GM19372 (cell line): ENCODE data around the gene PPP5C.
"Not testable (repeated sequence)": the region's sequence is repeated elsewhere in the genome, so short reads cannot be mapped to it uniquely, and the experiment has no call there.

ENCODE experiments used
- ATAC-seq: cut with Tn5 transposase; IDR thresholded peaks from one replicate; pipeline ENCODE4 v1.9.1; 2021; ENCODE audit warnings: mild to moderate bottlenecking, low read depth, moderate library complexity; ENCODE audit not compliant: unreplicated experiment

The PPP5C gene

DNA sequence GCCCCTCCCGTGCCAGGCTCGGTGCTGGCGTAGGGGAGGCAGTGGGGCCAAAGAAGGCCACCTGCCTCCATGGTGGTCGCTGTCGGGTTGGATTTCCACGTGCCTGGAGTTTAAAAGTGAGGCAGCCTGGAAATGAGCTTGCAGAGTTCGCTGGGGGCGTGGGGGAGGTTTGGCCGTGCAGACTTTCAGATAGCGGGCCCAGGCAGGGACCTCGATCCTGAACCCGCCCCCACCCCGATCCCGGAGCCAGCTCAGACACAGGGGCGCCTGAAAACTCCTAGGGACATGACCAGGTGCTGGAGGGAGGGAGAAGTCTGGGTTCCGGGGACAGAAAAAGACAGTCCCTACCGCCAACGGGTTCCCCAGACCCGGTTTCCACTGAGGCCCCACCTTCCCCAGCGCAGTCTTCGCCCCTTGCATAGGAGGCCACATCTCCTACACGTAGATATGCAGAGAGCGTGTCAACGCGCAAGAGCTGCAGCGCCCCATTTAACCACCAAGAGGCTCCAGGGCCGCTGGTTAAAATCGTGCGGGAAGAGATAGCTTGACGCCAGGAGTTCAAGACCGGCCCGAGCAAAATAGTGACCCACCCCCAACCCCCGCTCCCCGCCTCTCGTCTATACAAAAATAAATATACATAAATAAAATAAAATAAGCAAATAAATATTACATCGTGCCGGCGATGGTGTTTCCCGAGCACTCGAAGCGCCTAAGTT, 58.0 kb downstream of the PPP5C start:
- no peak for ATAC-seq

DNA sequence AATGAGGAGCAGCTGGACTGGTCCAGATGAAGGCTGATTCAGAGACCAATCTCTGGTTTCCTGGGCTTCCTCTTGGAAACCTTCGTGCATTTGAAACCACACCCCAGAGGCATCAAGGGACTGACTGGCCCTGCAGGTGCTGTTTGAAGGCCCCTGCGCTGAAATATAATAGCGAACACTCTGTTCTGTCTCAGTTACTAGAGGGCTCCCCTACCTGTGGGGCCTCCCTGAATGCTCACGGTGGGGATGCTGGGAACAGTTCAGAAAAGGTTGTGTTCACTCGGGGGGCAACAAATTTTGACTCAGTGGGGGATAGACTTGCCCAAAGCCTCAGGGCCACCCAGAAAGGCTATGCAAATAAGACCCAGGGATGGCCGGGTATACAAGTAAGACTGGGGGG, 60.1 kb downstream of the PPP5C start:
- no peak for ATAC-seq

DNA sequence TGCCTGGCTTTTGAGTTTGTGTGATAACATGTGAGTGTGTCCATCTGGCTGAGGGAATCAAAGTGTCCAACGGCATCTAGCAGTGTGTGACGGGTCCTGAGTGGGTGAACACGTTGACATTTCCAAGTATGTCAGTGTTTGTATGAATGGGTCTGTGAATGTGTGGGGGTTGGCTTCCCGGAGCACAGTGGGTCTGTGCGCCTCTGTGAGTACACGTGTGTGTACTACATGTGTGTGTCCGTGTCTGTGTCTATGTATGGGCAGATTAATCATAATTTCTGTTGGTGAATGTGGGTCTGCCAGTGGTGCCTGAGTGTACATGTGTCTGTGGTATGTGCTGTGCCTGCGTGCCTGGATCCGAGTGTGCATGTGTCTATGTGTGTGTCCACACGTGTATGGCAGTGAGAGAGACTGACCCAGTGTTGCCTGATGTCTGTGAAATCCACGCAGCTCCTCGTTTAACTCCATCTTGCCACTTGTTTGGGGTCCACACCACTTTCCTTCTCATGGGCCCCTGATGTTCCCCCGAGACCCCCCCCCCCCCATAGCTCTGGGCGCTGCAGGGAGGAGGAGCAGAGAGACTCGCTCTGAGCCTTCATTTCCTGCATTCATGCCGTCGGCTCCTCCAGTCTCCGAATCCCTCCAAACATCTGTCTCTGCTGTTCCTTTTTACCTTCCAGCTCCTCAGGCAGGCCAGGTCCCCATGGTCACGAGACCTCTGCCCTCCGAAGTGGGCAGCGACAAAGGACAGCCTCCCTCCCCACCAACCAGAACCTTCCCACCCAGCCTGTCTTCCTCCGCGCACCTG, 61.2 kb downstream of the PPP5C start:
- no peak for ATAC-seq

DNA sequence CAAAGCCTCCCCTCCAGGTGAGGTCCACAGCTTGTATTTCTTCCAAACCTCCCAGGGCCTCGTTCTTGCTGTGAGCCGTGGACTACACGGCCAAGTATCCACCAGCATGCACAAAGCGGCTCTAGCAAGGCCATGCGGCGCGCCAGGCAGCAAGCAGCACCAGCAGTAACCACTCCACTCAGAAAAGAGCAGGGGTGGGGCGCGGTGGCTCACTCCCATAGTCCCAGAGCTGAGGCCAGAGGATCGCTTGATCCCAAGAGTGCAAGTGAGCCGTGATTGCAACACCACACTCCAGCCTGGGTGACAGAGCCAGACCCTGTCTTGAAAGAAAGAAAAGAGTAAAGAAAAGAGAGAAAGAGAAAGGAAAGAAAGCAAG, 61.8 kb downstream of the PPP5C start:
- no peak for ATAC-seq

DNA sequence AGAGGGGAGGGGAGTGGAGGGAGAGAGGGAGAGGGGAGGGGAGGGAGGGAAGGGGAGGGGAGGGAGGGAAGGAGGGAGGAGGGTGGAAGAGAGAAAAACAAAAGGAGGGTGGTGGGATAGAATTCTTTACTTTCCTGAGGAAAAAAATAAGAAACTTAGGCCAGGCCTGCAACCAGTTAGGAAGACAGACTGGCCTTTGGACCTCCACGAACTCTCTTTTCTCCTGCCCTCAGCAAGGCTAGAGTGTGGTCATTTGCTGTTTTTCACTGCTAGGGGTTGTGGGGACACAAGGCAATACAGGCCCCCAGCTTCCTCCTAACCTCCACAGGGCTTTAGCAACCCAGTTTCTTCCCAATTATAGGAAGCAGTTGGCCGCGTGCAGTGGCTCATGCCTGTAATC, 62.3 kb downstream of the PPP5C start:
- ATAC-seq = no peak

DNA sequence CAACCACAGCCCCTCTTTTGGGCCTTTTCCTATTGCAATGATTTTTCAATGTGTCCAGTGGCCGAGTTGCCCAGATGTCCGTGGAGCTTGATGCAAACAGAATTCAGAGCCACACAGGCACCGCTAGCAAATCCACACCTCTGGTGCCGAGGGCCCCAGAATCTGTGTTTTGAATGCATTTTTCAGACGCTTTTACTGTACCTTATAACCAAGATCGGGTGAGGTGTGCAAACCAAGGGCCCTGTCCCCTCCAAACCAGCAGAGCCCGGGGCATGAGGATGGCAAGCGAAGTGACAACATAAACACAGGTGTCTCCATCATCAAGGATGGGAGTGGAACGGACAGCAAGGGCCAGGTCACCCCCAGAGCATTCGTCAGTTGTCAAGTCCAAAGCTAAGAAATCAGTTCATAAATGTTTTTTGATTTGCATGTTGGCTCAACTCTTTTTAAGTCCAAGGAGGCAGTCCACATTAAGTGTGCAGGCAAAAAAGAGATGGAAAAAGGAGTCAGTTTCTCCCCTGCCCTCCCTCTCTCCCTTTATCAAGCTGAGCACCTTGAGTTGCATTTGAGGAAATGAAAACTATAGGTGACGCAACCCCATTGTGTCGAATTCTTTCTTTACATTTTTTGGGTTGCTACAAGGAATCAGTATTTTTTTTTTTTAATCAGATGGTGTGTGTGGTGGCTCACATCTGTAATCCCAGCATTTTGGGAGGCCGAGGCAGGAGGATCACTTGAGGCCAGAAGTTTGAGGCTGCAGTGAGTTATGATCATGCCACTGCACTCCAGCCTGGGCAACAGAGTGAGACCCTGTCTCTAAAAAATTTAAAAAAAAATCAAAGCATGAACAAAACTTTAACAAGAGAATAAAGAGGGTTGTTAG, 63.6 kb downstream of the PPP5C start:
- no peak for ATAC-seq

DNA sequence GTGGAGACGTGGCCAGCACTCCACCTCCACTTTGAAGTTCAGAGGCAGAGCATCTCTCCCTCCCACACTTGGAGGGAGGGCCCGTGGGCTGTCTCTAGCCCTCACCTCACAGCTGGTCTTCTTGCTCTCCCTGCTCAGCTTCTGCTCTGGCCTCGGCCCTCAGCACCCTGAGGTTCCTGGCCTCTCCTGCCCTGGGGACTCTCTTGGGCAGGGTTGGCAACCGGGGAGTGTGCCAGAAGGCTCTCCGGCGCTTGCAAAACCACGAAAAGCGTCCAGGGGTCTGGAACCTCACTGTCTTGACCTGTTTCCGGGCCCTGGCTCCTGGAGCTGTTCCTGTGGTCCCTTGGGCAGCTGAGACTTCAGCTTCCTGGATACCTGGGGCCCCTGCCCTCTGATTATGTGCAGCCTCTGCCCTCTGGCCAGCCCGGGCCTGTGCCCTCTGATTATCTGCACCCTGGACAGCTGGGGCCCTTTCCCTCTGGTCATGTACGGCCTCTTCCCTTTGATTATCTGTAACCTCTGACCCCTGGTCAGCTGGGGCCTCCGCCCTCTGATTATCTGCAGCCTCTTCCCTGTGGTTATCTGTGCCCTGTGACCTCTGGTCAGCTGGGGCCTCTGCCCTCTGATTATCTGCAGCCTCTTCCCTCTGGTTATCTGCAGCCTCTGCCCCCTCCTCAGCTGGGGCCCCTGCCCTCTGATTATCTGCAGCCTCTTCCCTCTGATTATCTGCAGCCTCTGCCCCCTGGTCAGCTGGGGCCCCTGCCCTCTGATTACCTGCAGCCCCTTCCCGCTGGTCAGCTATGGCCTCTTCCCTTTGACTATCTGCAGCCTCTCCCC, 64.4 kb downstream of the PPP5C start:
- ATAC-seq = no peak

DNA sequence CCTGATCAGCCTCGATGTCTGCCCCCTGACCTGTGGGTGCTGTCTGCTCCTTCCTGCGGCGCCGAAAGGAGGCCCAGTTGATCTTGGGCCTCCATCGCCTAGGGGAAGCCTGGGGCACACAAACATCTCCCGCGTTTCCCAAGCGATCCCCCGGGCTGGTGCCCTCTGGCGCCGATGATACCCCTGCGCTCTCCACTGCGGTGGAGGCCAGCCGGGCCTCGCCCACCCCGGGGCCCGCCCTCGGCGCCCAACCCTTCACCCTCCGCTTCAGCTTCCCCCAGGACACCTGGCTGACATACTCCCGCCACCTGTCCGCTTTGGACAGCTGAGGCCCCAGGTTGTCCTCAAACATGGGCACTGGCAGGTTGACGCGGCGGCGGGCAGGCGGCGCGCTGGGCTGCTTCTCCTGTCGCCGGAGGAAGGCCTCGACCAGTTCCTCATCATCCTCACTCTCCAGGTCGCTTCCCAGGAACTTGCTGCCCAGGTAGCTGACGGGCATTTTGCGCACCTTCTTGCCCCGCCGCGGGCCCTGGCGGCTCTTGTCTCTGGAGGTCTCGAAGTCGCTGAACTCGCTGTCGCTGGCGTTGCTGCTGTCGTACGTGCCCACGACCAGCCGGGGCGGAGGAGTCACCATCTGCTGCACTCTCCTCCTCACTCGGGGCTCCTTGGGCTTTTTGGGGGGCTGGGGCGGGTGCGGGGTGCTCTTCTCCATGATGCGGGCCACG, 65.2 kb downstream of the PPP5C start:
- ATAC-seq = no peak

DNA sequence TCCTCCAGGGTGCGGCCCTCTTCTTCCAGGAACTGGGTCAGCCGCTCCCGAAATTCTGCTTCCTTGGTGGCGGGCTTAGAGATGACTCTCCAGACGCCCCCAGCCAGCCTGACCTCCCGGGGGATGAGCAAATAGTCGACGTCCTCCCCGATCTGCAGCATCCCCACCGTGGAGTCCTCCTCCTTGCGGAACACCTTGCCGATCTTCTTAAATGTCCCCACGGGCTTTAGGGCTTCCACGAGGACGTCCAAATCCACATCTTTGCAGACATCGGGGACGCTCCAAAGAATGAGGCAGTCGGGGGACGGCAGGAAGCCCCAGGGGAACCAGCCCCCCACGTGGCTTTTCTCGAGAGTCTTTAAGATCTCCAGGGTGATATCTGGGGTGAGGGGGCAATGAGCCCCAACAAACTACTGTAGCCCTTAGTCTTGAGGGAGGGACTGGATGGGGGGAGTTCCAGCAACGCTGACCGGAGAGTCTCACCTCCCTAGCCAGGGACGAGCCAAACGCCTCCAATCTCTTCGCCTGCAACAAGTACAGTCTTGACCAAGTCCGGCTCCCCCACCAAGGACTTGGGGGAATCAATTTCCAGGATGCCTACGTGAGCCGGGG, 65.9 kb downstream of the PPP5C start:
- ATAC-seq = no peak

DNA sequence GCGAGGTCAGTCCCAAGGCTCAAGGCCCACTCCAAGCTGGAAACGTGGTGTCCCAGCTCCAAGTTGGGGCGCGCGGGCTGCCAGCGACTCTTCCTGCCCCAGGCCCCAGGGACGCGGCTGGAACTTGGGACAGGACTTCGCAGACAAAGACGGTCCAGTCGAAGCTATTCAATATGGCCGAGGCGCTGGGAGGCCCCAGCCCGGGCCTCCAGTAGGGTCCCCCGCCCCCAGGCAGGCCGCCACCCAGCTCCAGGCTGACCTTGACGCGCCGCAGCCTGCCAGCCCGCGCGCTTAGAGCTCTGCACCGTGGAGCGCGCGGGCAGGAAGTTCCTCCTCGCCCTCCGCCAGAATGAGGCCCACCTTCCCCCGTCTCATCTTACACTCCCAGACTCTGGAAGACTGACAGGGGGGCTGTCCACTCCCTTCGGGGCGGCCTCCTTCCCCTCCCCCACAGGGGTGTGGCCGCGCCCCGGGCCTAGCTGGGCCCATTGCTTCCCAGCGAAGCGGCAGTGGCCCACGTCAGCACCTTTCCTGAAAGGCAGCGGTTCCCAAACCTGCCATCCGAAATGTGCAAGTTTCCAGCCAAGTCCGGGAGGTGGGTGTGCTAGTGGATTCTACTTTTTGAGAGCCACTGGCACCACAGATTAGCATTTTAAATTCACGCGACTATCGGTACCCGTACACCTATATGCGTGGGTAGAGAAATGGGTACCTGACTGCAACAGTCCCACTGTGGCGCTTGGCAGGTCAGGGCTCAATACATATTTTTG, 66.6 kb downstream of the PPP5C start, which contains the start of gene CCDC8:
TSS of gene CCDC8 (minus strand) at position 303 of the 770 bp plus-strand sequence. CDS start 754 bp downstream, outside the sequence.
- ATAC-seq = no peak

DNA sequence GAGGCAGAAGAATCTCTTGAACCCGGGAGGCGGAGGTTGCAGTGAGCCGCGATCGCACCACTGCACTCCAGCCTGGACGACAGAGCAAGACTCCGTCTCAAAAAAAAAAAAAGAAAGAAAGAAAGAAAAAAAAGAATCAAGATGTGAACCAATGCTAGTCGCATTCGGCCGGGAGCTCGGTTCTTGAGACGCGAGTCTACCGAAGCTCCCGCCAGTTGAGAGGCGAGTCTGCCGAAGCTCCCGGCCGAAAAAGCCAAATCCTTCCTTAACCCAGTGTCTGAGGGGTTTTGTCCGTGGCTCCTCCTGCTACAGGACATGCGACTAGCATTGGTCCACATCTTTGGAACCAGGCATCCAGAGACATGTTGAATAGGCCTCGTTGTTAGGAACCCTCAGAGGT, 68.0 kb downstream of the PPP5C start:
- not testable (repeated sequence) for ATAC-seq

DNA sequence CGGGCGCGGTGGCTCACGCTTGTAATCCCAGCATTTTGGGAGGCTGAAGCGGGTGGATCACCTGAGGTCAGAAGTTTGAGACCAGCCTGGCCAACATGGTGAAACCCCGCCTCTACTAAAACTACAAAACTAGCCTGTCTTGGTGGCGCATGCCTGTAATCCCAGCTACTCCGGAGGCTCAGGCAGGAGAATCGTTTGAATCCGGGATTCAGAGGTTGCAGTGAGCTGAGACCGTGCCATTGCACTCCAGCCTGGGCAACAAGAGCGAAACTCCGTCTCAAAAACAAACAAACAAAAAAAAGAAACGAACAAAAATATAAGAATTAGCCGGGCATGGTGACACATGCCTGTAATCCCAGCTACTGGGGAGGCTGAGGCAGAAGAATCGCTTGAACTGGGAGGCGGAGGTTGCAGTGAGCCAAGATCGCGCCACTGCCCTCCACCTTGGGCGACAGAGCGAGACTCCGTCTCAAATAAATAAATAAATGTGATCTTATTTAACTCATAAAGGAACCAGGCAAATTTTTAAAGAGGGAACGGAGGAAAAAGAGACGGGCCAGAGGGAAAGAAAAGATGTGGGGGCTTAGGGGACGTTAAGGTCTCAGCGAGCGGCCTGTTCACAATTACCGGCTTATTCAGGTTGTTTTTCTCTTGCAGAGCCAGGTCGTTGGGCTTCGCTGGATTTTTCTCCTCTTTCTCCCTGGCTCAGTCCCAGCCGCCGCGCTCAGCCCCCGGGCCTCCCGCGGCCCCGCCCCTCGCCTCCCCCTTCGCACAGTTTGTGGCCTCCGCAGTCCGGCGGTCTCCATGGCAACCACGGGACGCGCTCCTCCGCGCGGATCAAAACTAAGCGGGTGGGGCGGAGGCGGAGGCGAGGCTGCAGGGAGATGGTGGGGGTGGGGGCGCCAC, 69.2 kb downstream of the PPP5C start:
- not testable (repeated sequence) for ATAC-seq

DNA sequence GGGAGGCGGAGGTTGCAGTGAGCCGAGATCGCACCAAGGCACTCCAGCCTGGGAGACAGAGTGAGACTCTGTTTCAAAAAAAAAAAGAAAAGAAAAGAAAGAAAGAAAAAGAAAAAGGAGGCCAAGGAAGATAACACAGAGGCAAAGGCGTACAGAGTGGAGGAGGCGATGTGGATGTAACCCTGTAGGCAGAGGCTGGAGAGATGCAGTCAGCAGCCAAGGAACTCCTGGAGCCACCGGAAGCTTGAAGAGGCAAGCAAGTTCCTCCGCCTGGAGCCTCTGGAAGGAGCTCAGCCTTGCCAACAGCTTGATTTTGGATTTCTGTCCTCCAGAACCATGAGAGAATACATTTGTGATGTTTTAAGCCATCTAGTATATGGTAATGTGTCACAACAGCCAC, 73.2 kb downstream of the PPP5C start:
- no peak for ATAC-seq

DNA sequence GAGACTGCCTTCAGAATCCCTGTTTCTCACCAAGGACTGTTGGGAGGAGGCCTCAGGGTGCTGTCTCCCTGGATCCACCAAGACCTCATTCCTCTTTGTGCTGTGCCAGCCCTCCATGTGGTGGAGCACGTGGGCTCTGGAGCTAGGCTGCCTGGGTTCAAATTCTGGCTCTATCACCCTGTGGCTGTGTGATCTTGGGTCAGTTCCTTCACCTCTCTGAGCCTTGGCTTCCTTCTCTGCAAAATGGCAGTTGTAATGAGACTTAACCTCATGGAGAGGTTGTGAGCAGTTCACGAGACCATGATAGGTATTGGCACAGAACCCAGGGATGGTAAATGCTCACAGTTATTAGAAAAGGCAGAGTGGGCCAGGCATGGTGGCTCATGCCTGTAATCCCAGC, 75.5 kb downstream of the PPP5C start:
- no peak for ATAC-seq

DNA sequence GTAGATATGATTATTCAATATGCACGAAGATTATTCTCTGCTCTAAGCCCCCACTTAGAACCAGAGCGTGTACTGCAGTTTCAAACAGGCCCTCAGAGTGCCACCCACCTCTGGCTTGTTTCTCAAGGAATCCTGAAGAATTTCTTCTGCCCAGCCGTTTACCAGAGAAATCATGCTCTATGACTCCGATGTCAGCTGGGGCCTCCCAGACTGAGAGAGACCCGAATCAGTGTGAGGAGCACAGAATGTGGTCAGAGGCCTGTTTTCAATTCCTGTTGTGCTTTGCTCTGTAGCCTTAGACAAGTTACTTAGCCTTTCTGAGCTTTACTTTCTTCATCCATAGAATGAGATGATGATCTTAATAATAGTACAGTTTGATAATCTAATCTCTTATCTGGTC, 76.3 kb downstream of the PPP5C start:
- ATAC-seq = no peak

DNA sequence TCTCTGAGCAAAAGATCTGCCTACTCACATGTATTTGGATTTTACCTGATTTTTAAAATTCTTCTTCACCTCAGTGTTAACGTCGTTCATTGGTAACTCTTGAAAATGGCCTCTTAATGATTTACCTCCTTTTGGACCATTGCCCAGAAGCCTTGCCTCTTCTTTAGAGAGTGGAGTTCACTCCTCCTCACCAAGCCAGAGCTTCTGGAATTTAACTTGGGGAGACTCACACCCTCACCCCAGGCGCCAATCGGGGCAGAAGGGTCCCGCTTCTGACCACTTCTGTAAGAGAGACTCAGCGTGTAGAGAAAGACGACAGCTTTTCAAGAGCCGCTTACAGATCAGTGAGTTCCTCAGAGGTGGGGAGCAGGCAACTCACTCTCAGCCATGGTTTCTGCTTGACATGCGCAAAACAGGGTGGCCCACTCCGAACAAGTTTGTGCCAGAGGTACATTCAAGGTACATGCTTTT, 79.2 kb downstream of the PPP5C start:
- no peak for ATAC-seq

DNA sequence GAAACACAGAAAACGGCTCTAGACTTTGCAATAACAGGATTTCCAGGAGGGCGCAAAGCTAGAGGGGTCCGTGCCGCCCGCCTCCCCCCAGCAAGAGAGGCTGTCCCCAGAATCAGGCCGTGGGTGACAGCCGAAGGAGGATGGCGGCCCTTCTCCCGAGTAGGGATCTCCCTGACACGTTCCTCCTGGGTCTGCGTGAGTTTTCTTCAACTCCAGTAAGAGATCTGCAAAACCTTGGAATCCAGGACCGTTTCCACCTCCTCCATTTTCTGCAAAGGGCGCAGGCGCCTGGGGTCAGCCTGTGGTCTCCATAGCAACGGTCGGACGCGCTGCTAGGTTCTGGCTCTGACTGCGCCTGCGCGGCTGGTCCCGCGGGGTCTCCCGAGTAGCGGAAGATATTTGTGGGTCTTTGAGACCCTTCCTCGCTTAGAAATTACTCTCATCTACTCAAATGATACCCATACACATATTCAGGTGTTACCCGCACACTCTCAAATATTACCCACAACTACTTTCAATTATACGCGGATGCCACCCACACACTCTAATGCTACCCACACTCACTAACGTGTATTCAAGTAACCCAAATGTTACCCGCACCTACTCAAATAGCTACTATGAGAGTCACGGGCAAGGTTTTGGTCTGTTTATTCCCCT, 79.7 kb downstream of the PPP5C start:
- ATAC-seq = no peak
